Measurements from ENCODE around the gene CETN1. TPM values are rescaled to one million over a fixed set of nuclear protein-coding genes. Genes with fewer than 3 reads are reported as not detected.

The CETN1 gene
- total and polyA plus RNA-seq, 2 experiments from 2014 or later, result not detected

DNA sequence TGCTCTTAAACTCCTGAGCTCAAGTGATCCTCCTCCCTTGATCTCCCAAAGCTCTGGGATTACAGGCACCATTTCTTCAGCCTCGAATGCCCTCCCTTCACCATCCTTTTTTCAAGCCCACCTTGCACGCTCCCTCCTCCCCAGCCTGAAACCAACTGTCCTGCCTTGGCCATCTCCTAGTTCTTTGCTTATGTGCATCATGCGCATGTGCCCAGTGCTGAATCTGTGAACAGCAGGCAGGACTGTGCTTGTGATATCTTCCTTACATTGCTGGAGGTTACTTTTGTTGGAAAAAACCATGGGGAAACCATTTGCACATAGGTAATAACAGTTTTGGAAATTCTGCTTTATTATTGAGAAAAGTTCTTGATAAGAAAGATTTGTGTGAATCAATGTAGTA lies 30.2 kb upstream of the CETN1 start:
- no peak for DNase-seq (ENCODE audit: low read depth in 1 of 2, low spot score in 1 of 2)
- TF ChIP-seq, protein P1, sequence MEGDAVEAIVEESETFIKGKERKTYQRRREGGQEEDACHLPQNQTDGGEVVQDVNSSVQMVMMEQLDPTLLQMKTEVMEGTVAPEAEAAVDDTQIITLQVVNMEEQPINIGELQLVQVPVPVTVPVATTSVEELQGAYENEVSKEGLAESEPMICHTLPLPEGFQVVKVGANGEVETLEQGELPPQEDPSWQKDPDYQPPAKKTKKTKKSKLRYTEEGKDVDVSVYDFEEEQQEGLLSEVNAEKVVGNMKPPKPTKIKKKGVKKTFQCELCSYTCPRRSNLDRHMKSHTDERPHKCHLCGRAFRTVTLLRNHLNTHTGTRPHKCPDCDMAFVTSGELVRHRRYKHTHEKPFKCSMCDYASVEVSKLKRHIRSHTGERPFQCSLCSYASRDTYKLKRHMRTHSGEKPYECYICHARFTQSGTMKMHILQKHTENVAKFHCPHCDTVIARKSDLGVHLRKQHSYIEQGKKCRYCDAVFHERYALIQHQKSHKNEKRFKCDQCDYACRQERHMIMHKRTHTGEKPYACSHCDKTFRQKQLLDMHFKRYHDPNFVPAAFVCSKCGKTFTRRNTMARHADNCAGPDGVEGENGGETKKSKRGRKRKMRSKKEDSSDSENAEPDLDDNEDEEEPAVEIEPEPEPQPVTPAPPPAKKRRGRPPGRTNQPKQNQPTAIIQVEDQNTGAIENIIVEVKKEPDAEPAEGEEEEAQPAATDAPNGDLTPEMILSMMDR (IDR thresholded peaks at IDR 0.05; ENCODE audit: low read depth, low read length), result no peak
- no peaks in the 10 kb centered on the region for H3K36me3 ChIP-seq
- H3K4me3 ChIP-seq, result no peak overlapping the region
- H3K27ac ChIP-seq, result no peak overlapping the region
- H3K4me1 ChIP-seq (ENCODE audit: low read depth), result no peaks in the 10 kb centered on the region
- no peaks in the 10 kb centered on the region for H3K9me3 ChIP-seq (ENCODE audit: low read depth)
- no peaks in the 10 kb centered on the region for H3K27me3 ChIP-seq

DNA sequence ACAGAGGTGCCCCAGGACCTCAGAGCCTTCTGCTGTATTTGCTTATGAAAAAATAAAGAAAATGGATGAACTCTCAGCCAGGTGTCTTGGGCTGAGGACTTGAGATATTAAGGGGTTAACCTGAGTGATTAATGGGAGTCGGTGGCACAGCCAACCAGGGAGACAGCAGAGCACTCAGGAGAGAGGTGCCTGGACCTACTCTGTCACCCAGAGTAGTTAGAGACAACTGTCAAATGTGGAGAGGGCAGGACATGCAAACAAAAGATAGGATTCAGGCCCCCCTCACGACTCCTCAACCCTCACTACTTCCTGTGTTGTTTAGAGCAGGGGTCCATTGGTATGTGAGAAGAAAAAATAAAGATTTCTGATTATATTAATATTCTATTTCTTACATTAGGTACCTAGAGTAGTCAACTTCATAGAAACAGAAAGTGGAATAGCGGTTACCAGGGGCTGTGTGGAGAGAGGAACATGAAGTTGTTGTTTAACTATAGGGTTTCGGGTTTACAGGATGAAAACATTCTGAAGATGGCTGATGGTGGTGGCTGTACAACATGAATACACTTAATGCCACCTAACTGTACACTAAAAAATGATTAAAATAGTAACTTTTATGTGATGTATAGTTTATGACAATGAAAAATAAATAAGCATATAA lies 28.6 kb upstream of the CETN1 start:
- H3K36me3 ChIP-seq, result no peaks in the 10 kb centered on the region
- no peaks in the 10 kb centered on the region for H3K4me1 ChIP-seq (ENCODE audit: low read depth)
- H3K9me3 ChIP-seq (ENCODE audit: low read depth), result no peaks in the 10 kb centered on the region
- no peak for DNase-seq (ENCODE audit: low read depth in 1 of 2, low spot score in 1 of 2)
- no peaks in the 10 kb centered on the region for H3K27me3 ChIP-seq
- H3K4me3 ChIP-seq, result no peak overlapping the region
- TF ChIP-seq, protein P1 (IDR thresholded peaks at IDR 0.05; ENCODE audit: low read depth, low read length), result no peak
- H3K27ac ChIP-seq, result no peak overlapping the region

DNA sequence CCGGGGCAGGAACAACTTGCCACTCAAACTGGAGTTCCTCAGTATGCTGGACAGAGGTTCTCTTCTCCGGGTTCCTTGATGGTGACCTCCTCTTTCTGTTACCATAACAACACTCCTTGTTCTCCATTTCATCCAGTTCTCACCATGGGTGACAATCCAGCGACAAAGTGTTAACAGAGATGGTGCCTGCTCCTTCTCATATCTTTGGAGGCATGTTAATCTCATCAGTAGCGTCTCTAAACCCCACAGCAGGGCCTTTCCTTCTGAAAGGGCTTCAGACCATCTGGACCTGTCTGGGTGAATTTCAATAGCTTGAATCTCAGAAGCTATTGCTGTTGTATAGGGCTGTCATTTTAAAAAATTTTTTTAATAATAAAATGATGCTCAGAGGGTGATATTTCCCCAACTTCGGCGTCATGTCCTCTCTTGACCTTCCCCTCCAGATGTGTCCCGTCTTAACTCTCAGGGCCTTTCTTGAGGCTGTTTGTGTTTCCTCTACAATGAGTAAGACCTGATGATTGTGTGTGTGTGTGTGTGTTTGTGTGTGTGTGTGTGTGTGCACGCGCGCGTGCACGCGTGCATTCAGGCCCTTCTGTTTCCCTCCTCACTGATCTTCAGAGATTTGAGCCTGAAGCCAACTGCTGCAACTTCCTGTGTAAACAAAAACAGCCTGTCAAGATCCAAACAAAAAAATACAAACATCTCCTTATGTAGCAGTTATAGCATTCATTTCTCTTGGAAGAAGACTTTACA lies 24.3 kb upstream of the CETN1 start:
- TF ChIP-seq, protein P1 (IDR thresholded peaks at IDR 0.05; ENCODE audit: low read depth, low read length), result no peak
- H3K4me3 ChIP-seq, result no peak overlapping the region
- no peaks in the 10 kb centered on the region for H3K27me3 ChIP-seq
- no peaks in the 10 kb centered on the region for H3K4me1 ChIP-seq (ENCODE audit: low read depth)
- no peaks in the 10 kb centered on the region for H3K36me3 ChIP-seq
- H3K27ac ChIP-seq, result no peak overlapping the region
- no peak for DNase-seq (ENCODE audit: low read depth in 1 of 2, low spot score in 1 of 2)
- H3K9me3 ChIP-seq (ENCODE audit: low read depth), result no peaks in the 10 kb centered on the region

DNA sequence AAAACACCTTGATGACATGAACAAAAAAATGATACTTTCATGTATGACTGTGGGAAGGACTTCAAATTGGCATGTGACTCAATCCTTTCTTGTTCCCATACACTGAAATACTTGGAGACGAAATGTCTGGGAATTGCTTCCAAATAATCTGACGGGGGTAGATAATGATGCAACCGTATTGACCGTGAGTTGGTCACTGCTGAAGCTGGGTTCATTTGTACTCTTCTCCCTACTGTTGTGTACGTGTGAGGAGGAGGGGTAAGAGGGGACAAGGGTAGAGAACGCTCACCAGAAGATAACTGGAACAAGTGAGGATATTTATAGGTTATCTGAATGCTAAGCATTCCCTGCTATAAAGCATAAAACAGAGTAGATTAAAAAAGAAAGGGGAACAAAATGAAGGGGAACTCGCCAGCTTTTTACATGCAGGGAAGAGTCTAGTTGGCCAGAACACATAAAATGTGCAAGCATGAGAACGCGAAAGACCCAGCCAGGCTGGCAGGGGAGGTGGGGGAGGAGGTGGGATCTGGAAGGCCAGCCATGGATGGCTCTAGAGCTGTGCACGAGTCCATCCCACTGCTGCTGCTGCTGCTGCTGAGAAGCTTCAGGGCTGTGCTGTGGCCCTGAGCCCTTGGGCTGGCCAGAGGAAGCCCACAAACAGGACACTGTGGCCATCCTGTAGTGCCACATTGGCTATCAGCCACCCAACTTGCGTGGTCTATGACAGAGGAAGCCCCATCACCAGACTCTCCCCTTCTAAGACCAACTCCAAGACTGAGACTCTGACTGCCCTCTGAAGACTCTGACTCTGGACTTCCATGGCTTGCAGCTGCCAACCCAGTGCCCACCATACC lies 15.2 kb upstream of the CETN1 start:
- Histone ChIP-seq H3K36me3 (no peaks in the 10 kb centered on the region), H3K9me3 (ENCODE audit: low read depth) (no peaks in the 10 kb centered on the region), H3K4me1 (ENCODE audit: low read depth) (peaks cover 5% of the 10 kb centered on the region), H3K27me3 (no peaks in the 10 kb centered on the region), H3K27ac (no peak overlapping the region), H3K4me3 (no peak overlapping the region)
- TF ChIP-seq, protein P1 (IDR thresholded peaks at IDR 0.05; ENCODE audit: low read depth, low read length), result no peak
- peak; percentile 10 to 55 for DNase-seq (ENCODE audit: low read depth in 1 of 2, low spot score in 1 of 2)

DNA sequence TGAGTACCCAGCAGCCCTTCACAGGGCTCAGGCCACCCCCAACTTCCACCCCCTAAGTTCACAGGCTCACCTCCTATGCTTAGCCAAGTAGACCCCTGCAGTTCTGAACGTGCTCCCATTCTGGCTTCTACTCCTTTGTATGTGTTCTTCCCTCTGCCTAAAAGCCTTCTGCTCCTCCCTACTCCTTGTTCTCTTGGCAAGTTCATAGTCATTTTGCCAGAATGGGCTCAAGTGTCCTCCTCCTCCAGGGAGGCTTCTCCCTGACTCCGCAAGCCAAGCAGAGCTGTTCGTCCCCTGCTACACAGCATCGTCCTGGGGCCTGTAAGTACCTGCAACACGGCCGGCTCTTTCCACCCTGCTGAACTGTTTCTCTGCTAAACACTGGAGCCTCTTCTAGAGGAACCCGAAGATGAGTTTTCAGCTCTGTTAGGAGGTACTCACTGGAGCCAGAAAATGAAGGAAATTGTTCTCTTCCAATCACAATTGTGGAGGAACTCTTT lies 14.6 kb upstream of the CETN1 start:
- DNase-seq (ENCODE audit: low read depth in 1 of 2, low spot score in 1 of 2), result no peak
- H3K27me3 ChIP-seq, result no peaks in the 10 kb centered on the region

More for the DNA sequence above, 14.6 kb upstream of the CETN1 start:
- H3K4me3 ChIP-seq, result no peak overlapping the region
- peaks cover 5% of the 10 kb centered on the region for H3K4me1 ChIP-seq (ENCODE audit: low read depth)
- H3K9me3 ChIP-seq (ENCODE audit: low read depth), result no peaks in the 10 kb centered on the region
- H3K27ac ChIP-seq, result no peak overlapping the region
- TF ChIP-seq, protein P1 (IDR thresholded peaks at IDR 0.05; ENCODE audit: low read depth, low read length), result no peak
- no peaks in the 10 kb centered on the region for H3K36me3 ChIP-seq

Measured in cardiac muscle cell (in vitro differentiated cells and primary cell).